Skeletal muscle cell (primary cell): ENCODE data around the gene CELSR1.
A peak's percentile ranks its signal among the peaks of the same experiment; 100 is the strongest.

Experiments
- DNase-seq: peaks from one replicate; pipeline ENCODE4 v3.0.0-alpha.2; 2010; ENCODE audit warnings: low read depth
- H3K4me3 ChIP-seq: 2 replicates; pipeline ENCODE4 v1.5.1; 2011; ENCODE audit warnings: low read depth, mild to moderate bottlenecking, control low read depth, low read length, moderate library complexity

The CELSR1 gene

DNA sequence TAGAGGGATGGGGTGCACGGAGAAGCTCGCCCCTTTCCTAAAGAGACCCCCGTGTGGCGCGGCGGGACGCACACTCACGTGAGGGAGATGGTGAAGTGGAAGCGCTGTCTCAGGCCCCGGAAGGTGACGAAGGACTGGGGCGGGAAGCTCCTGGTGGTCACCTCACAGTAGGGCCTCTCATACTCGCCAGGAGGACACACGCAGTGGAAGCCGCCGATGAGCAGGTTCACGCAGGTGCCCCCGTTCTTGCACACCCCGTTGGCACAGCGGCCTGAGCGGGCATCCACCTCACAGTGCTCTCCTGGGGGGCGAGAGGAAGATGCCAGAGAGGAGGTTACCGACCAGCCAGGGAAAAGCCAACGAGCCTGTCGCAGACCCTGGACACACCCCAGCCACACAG, 98.3 kb downstream of the CELSR1 start:
- no peak for DNase-seq
- no peak overlapping the region for H3K4me3 ChIP-seq

DNA sequence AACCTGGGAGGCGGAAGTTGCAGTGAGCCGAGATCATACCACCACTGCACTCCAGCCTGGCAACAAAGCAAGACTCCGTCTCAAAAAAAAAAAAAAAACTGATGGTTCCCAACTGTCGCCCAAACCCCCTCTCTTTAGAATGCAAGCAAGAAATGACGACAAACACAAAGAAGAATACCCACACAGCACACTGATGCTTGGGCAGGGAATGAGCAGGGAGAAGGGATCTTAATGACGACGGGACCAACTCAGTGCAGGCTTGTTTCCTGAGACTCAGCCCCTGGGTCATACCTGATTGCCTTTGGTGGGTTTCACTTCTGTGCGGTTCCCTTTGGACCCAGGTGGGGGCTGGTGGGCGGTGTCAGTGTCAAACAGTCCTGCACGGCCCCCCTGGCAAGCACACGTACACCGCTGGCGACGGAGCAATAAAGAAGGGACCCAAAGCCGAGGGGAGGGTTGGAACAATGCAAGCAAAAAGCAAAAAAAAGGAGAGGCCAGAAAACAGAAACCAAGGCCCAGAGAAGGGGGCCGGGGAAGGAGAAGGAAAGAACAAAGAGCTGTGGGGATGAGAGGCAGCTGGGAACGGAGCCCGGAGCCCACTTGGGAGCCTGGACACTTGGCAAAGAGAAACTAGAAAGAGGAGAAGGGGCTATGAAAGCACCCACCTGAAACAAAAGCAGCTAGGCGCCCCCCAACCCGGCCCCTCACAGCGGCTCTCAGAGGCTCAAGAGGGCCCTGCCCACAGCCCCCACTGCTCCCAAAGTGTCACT, 99.6 kb downstream of the CELSR1 start:
- H3K4me3 ChIP-seq = no peak overlapping the region
- no peak for DNase-seq

DNA sequence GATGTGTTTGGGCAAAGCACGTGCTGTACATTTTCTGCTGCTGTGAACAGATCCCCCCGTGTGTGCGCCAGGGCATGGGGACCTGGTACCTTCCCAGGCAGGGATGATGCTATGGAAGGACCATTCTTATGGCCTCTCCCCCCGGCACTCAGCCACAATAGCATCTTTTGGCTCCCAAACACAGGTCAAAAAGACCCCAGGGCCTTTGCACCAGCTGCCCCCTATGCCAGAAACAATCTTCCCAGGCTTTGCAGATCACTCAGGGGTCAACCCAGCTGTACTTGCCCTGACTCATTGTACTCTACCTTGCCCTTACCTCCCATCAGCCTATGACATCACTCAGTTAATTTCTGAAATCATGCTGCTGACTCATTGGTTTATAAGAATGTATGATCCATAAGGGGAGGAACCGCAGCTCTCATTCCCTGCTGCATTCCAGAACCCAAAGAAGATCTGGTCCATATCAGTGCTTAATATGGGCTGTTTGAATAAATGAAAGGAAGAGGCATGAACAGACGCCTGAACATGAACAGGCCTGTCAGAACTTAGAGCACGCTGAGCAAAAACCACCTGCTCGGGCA, 100.7 kb downstream of the CELSR1 start:
- no peak overlapping the region for H3K4me3 ChIP-seq
- DNase-seq = no peak

DNA sequence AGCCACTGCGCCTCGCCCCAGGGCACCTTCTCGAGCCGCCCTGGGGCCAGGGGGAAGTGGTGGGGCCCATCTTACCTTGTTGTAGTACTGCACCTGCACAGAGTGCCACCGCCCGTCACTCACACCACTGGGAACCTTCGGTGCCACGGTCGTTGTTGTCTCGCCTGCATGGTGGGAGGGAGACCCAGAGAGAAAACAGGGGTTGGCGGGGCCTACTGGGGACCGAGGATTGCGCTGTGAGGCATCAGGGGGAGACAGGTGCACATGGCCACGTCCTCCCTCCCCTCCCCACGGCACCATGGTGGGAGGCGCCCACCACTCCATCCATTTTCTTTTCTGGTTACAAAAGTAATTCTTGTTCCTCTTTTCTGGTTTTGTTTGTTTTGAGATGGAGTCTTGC, 104.1 kb downstream of the CELSR1 start:
- DNase-seq = no peak
- no peak overlapping the region for H3K4me3 ChIP-seq

DNA sequence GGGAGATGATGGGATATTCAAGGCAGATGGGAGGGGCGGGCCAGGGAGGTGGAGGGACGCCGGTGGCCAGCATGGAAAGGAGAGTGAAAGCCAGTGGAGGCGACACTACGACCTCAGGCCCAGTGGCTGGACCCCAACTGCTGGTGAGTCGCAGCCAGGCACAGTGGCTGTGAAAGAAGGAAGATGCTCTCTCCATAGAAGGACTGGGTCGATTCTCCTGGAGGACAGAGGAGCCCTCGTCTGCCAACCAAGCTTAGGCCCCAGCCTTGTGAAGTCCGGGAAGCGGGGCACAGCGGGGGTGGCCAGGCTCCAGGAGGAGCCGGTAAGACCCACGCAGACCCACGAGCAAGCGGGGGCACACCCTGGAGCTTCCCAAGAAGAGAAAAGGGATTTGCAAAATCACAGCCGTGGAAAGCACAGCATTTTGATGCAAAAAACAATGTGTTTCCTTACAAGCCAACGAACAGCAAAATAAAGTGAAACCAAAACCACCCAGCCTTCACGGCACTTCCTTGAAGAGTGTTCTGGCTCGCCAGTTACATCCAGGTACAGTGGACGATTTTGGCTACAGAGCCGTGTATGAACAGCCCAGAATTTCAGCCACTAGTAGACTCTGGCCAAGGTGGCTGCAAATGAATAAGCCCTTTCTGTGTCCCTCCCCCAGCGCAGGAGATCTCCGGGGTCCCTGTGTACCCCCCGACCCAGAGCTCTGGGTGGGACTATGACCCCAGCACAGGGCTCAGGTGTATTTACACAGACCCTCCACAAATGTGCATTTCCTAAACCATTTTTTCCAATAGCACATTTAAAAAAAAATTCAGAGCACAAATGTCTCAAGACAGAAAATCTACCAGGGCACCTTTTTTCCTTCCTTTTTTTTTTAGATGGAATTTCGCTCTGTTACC, 105.0 kb downstream of the CELSR1 start:
- peak overlapping the region; percentile 20 for H3K4me3 ChIP-seq

DNA sequence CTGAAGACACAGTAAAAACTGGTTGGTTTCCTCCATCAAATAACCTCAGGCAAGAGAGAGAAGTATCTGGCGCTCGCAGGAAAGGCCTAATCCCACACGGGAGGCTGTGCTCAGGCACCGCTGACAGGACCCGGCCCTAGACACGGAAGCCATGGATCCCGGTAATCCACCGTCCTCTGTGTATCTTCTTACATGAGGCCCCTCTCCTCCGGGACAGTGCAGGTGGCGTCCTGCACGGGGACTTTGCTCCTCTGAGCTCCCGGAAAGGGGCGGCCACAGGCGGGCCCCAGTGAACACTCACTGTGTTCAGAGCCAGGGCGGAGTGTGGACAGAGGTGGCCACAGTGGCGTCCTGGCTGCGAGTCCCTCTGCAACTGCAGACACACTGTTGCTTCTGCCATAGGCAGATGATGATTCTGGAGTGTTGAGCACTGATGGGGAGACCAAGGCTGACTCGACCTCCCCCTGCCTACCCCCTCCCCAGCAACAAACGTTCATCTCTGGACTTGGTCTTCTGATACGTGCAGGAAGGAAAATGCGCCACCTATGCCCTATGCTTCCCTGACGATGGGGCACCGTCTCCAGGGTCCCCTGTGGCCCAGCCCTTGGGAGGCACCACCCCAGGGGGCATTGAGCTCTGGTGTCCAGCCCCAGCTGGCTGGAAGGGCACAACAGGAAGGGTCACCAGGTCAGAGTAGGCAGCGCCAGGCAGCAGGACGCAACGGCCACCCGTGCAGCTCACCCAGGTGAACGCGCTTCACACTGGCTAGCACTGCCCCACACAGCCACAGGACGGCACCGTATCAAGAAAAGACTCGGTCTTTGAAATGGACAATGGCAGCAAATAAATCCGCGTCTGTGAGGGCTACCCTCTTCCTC, 106.2 kb downstream of the CELSR1 start:
- no peak for DNase-seq
- H3K4me3 ChIP-seq = no peak overlapping the region

More for the DNA sequence above, 105.0 kb downstream of the CELSR1 start:
- no peak for DNase-seq

DNA sequence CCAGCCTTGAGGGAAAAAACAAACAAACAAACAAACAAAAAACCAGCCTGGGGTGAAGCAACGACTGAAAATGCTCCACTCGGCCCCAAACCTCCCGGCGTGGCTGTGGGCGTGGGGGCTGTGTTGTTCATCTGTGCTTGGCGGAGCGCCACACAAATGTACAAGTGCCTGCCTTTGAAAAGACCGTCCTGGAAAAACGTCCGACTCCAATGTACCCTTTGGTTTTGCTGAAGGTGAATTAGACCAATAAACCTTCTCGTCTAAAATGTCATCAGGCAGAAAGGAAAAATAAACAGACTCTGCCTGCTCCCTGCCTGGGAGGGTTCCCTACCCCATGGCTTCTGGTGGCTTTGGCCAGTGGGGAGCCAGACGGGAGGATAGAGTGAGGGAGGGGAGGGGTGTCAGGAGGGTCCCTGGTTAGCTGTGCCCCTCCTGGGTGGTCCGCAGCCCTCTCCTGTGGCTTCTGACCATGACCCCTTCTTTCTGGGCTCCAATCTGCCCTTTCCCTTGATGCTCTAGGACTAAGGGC, 108.0 kb downstream of the CELSR1 start:
- H3K4me3 ChIP-seq = no peak overlapping the region
- no peak for DNase-seq

DNA sequence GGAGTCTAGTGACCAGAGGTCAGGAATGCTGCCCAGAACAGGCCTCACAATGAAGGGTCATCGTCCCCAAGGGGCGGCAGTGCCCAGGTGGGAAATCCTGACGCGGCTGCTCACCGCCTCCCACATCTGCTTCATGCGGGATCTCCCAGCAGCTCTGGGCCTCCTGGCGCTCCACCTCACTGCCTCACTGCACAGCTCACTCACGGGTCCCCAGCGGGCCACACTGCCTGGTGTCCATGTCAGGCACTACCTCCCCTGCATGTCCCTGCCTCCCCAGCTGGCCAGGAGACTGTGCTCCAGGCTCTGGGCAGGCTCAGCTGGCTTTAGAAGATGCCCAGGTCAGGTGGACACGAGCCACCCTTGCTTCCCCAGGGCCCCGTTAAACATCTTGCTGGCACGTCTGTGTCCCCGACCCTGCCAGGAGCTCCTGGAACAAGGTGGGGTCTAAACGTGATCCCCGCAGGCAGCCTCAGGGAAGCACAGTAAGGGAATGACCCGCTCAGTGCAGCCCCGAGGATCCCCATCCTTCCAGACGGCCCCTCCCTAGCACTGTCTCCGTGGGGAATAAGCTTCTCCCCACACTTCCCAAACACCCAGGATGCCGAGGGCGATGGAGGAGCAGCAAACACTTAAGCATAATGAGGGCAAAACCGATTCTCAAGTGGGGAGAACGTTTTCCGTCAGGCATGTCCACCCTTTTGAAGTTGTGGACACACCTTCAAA, 108.7 kb downstream of the CELSR1 start:
- no peak overlapping the region for H3K4me3 ChIP-seq
- DNase-seq = no peak

DNA sequence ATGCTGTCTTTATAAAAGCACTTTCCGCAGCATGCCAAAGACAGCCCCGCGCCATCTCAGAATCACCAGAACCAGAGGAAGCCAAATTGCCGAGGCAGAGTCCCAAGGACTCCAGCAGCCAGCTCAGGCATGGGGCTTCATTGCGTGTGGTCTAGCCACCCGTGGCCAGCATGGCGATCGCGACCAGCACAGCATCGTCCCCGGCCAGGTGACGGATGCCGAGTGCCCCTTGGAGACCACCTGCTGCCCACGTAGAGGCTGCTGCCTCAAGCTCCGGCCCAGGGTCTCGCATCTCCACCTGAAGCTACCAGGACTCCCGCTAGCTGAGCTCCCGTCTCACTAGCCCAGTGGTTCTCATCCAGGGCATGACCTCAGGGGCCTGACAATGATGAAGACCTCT, 109.2 kb downstream of the CELSR1 start:
- DNase-seq = no peak
- no peak overlapping the region for H3K4me3 ChIP-seq

DNA sequence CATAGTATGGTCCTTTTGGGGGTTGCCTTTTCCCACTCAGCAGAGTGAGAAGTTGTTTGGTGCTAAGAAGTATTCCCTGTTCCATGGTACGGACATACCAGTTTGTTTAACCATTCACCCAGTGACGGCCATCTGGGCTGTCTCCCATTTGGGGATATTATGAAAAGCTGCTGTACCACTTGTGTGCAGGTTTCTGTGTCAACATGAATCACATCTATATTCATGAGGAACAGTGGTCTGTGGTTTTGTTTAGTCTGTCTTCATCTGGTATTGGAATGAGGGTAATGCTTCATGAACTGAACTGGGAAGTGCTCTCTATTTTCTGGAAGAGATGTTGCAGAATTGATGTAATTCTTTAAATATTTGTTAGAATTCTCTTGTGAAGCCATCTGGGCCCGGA, 112.4 kb downstream of the CELSR1 start:
- DNase-seq = no peak
- no peak overlapping the region for H3K4me3 ChIP-seq

DNA sequence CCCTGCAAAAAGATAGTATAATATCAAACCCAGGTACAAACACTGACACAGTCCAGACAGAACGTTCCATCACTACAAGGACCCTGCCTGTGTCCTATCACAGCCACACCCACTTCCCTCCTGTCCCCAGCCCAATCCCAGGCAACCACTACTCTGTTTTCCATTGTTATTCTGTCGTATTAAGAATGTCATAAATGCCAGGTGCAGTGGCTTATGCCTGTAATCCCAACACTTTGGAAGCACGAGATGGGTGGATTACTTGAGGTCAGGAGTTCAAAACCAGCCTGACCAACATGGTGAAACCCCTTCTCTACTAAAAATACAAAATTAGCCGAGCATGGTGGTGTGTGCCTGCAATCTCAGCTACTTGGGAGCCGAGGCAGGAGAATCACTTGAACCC, 112.9 kb downstream of the CELSR1 start:
- no peak for DNase-seq

DNA sequence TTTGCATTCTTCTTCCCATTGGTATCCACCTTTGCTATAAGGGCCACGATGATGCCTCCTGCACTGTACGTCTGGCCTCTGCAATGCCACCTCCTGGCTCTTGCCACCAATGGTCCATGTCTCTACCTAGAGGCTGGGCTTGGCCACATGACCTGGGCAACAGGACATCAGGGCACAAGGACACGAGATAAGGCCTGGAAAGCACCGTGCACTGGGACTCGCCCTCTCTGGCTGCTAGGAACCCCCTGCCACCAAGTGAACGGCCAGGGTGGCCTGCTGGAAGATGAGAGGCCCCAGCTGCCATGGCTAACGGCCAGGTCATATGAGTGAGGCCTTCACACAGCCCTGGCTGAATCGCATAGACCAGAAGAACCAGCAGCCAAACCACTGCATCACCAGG, 114.5 kb downstream of the CELSR1 start:
- DNase-seq = no peak

More for the DNA sequence above, 112.9 kb downstream of the CELSR1 start:
- no peak overlapping the region for H3K4me3 ChIP-seq

DNA sequence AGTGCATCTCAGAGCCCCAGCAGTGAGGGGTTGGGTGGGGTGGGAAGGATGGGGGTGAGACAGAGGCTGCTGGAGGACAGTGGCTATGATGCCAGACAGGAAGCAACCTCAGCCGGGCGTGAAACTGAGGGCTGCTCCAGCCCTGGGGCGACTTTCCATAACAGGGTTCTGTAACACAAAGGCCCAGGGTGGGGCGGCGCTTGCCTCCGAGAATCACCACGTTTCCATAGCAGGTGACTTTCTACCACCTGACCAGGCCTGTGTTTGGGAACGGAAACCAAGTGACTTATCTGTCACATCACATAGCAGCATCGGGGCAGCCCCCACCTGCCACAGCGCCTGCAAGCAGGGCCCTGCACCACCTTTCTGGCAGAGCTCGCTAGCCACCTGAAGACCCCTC, 116.2 kb downstream of the CELSR1 start:
- no peak for DNase-seq
- no peak overlapping the region for H3K4me3 ChIP-seq

More for the DNA sequence above, 114.5 kb downstream of the CELSR1 start:
- H3K4me3 ChIP-seq = no peak overlapping the region

DNA sequence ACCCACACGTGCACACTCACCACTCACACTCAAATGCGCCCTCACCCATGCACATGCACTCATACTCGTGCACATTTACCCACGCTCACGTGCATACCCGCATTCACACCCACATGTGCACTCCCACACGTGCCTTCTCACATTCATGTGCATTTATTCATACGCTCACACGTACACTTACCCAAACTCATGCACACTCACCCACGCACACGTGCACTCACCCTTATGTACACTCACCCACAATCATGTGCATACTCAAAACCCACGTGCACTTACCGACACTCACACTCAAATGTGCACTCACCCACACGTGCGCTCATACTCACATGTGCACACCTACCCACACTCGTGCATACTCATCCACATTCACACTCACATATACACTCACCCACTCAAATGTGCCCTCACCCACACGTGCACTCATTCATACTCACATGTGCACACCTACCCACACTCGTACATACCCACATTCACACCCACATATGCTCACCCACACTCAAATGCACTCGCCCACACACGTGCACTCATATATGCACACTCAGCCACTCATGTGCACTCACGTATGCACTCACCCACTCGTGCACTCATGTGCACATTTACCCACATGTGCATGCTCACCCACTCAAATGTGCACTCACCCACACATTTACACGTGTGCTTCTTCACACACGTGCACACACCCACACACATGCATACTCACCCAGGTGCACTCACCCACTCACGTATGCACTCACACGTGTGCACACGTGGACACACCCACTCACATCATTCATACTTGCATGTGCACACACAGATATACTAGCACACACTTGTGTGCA, 117.5 kb downstream of the CELSR1 start:
- no peak overlapping the region for H3K4me3 ChIP-seq
- no peak for DNase-seq

DNA sequence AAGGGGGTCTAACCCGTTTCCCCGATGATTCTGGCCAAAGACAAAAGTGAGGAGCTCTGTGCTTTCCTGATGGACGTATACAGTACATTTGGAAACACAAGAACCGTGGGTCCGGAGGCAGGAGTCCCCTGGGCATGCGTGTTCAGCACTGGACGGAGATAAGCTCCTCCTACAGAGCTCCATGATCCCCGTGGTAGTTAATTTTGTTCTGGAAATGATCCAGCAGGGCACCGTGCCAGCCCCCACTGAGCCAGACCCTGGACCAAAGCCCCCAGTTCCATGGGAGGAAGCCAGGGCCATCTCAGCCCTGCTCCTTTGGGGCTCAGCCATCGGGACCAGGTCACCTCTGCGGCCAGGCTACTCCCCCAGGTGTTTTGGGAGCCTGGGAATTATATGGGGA, 118.6 kb downstream of the CELSR1 start:
- H3K4me3 ChIP-seq = no peak overlapping the region
- no peak for DNase-seq

DNA sequence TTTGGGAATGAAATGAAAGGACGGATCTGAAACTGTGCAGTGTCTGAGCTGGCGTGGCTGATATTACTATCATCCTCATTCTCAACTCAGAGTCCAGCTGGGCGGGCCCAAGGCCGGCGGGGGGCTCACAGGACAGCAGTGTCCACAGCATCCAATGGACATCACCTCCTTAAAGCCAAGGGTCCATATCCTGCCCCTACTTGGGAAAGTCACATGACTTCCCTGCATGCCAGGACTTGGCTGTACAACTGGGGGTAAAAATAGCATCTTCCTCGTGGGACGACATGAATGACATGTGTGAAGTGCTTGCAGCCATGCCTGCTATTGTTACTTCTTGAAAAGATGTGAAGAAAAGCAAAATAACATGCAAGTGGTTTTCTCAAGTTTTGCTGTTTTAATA, 119.7 kb downstream of the CELSR1 start:
- no peak overlapping the region for H3K4me3 ChIP-seq
- no peak for DNase-seq

DNA sequence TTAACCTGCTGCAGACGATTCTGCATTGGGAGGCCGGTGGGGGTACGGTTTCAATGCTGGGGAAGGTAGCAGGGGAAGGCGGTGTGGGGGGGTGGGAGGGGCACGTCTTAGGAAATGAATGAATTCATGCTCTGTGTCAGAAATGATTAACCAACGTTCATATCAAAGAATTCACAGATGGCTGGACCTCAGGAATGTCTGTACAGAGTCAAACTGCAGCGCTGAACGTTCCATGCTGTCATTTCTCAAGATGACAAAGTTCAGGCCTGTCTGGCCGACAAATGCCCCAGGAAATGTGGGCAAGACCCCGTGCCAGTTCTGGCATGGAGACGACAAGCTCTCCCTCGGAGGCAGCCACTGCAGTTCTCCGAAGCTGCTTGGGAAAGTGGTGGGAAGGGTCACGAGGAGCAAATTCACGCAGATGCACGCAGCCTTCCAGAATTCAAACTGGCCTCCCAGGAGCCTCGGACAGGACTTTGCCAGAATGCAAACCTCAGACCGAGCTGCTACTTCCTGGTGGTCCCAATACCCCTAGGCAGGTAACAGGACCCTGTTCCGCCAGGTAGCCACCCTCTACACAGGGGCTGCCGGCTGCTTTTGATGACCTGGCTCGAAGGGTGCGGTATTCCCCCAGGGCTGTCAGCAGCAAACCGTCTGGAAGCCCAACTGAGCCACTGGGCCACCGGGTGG, 120.4 kb downstream of the CELSR1 start:
- H3K4me3 ChIP-seq = no peak overlapping the region
- no peak for DNase-seq
